Left kidney (tissue), 2 donors: ENCODE data around the gene PCDHB13. TPM values are rescaled to one million over a fixed set of nuclear protein-coding genes. Genes with fewer than 3 reads are reported as not detected.

ENCODE experiments used
- DNase-seq: peaks from one replicate; pipeline ENCODE4 v3.0.0-alpha.2; 2013
- polyA plus RNA-seq: library from polyadenylated mRNA; unstranded; fragments of 120-200 nt; gene quantifications from one replicate; pipeline ENCODE4 v1.2.1, GENCODE V29; 2013; ENCODE audit not compliant: insufficient read length

The PCDHB13 gene
- polyA plus RNA-seq, 1 donor = 9.3 TPM

GRCh38 chr5:141258948-141259347 is 45.2 kb downstream of the PCDHB13 start:
- no peak for DNase-seq

GRCh38 chr5:141260458-141261237 is 46.9 kb downstream of the PCDHB13 start:
- no peak for DNase-seq

GRCh38 chr5:141261238-141261546 is 47.5 kb downstream of the PCDHB13 start:
- DNase-seq = no peak

Other genes with a start within 250 kb of the PCDHB13 start
- 0.93 TPM for gene PCDHAC2, start 247.4 kb upstream of the PCDHB13 start, polyA plus RNA-seq
- gene PCDHB1, start 162.5 kb upstream of the PCDHB13 start, polyA plus RNA-seq = 0.13 TPM
- gene PCDHB2, start 119.3 kb upstream of the PCDHB13 start, polyA plus RNA-seq = 6.6 TPM
- 2.3 TPM for gene PCDHB3, start 113.4 kb upstream of the PCDHB13 start, polyA plus RNA-seq
- 1.9 TPM for gene PCDHB4, start 92.1 kb upstream of the PCDHB13 start, polyA plus RNA-seq
- 7.5 TPM for gene PCDHB5, start 78.7 kb upstream of the PCDHB13 start, polyA plus RNA-seq
- gene PCDHB6, start 63.9 kb upstream of the PCDHB13 start, polyA plus RNA-seq = 3.5 TPM
- 4.5 TPM for gene PCDHB7, start 41.3 kb upstream of the PCDHB13 start, polyA plus RNA-seq
- 2.6 TPM for gene PCDHB8, start 36.1 kb upstream of the PCDHB13 start, polyA plus RNA-seq
- 8.1 TPM for gene PCDHB16, start 31.5 kb upstream of the PCDHB13 start, polyA plus RNA-seq
- gene PCDHB9, start 26.8 kb upstream of the PCDHB13 start, polyA plus RNA-seq = 4.3 TPM
- 7.2 TPM for gene PCDHB10, start 21.6 kb upstream of the PCDHB13 start, polyA plus RNA-seq
- gene PCDHB11, start 14.3 kb upstream of the PCDHB13 start, polyA plus RNA-seq = 4.4 TPM
- 4.6 TPM for gene PCDHB12, start 5.2 kb upstream of the PCDHB13 start, polyA plus RNA-seq
- 11.3 TPM for gene PCDHB14, start 9.4 kb downstream of the PCDHB13 start, polyA plus RNA-seq
- gene PCDHB15, start 31.5 kb downstream of the PCDHB13 start, polyA plus RNA-seq = 12.5 TPM
- gene SLC25A2, start 90.1 kb downstream of the PCDHB13 start, polyA plus RNA-seq = 0.23 TPM
- gene TAF7, start 106.9 kb downstream of the PCDHB13 start, polyA plus RNA-seq = 154 TPM
- gene PCDHGA1, start 116.6 kb downstream of the PCDHB13 start, polyA plus RNA-seq = 1.1 TPM
- gene PCDHGA2, start 124.8 kb downstream of the PCDHB13 start, polyA plus RNA-seq = 6.8 TPM
- 2.9 TPM for gene PCDHGA3, start 129.9 kb downstream of the PCDHB13 start, polyA plus RNA-seq
- 1.9 TPM for gene PCDHGB1, start 136.2 kb downstream of the PCDHB13 start, polyA plus RNA-seq
- gene PCDHGA4, start 141.1 kb downstream of the PCDHB13 start, polyA plus RNA-seq = 2.6 TPM
- 4.0 TPM for gene PCDHGB2, start 146.1 kb downstream of the PCDHB13 start, polyA plus RNA-seq
- 2.7 TPM for gene PCDHGA5, start 150.2 kb downstream of the PCDHB13 start, polyA plus RNA-seq
- 2.8 TPM for gene PCDHGB3, start 156.3 kb downstream of the PCDHB13 start, polyA plus RNA-seq
- 8.1 TPM for gene PCDHGA6, start 160.0 kb downstream of the PCDHB13 start, polyA plus RNA-seq
- gene PCDHGA7, start 168.8 kb downstream of the PCDHB13 start, polyA plus RNA-seq = 2.2 TPM
- gene PCDHGB4, start 173.8 kb downstream of the PCDHB13 start, polyA plus RNA-seq = 7.6 TPM
- gene PCDHGA8, start 178.7 kb downstream of the PCDHB13 start, polyA plus RNA-seq = 0.60 TPM
- gene PCDHGB5, start 184.0 kb downstream of the PCDHB13 start, polyA plus RNA-seq = 10.9 TPM
- gene PCDHGA9, start 188.9 kb downstream of the PCDHB13 start, polyA plus RNA-seq = 6.5 TPM
- gene PCDHGB6, start 194.1 kb downstream of the PCDHB13 start, polyA plus RNA-seq = 7.3 TPM
- gene PCDHGA10, start 199.1 kb downstream of the PCDHB13 start, polyA plus RNA-seq = 3.7 TPM
- gene PCDHGB7, start 203.8 kb downstream of the PCDHB13 start, polyA plus RNA-seq = 17.3 TPM
- gene PCDHGA11, start 207.1 kb downstream of the PCDHB13 start, polyA plus RNA-seq = 5.1 TPM
- 1.5 TPM for gene PCDHGA12, start 216.6 kb downstream of the PCDHB13 start, polyA plus RNA-seq